Measurements from ENCODE around the gene PKP4.

DNA sequence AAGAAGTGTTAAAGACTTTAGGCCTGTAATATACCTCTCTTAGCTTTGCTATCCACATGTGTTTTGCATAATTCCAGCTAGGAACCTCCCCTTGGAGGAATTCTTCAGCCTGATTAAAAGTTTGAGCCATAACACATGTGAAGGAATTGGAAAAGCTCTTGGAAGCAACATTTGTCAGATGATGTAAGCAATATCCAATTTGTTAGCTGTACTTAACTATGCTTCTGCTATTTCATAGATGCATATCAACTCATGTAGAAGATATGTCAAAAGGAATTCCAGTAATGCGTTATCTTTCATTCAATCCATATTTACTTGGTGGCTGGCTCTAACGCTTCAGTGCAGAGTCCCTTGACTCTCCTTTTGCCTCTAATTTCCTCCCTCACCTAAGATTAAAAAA, 46.2 kb downstream of the PKP4 start:
- TF ChIP-seq, protein P1, sequence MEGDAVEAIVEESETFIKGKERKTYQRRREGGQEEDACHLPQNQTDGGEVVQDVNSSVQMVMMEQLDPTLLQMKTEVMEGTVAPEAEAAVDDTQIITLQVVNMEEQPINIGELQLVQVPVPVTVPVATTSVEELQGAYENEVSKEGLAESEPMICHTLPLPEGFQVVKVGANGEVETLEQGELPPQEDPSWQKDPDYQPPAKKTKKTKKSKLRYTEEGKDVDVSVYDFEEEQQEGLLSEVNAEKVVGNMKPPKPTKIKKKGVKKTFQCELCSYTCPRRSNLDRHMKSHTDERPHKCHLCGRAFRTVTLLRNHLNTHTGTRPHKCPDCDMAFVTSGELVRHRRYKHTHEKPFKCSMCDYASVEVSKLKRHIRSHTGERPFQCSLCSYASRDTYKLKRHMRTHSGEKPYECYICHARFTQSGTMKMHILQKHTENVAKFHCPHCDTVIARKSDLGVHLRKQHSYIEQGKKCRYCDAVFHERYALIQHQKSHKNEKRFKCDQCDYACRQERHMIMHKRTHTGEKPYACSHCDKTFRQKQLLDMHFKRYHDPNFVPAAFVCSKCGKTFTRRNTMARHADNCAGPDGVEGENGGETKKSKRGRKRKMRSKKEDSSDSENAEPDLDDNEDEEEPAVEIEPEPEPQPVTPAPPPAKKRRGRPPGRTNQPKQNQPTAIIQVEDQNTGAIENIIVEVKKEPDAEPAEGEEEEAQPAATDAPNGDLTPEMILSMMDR (IDR thresholded peaks at IDR 0.05; ENCODE audit: control extremely low read depth in 1 of 3, insufficient read depth in 1 of 3, low read depth in 1 of 3, low read length in 3 of 3) = no peak
- TF ChIP-seq SUZ12 (IDR thresholded peaks at IDR 0.05; ENCODE audit: low read length) (no peak), KDM1A (IDR thresholded peaks at IDR 0.05; ENCODE audit: borderline replicate concordance, low read length) (no peak)
- TF ChIP-seq, protein P2, sequence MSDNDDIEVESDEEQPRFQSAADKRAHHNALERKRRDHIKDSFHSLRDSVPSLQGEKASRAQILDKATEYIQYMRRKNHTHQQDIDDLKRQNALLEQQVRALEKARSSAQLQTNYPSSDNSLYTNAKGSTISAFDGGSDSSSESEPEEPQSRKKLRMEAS (IDR thresholded peaks at IDR 0.05) = no peak
